ENCODE data around the gene MCL1.
"Not testable (repeated sequence)": the region's sequence is repeated elsewhere in the genome, so short reads cannot be mapped to it uniquely, and the experiment has no call there.

Gene MCL1

DNA sequence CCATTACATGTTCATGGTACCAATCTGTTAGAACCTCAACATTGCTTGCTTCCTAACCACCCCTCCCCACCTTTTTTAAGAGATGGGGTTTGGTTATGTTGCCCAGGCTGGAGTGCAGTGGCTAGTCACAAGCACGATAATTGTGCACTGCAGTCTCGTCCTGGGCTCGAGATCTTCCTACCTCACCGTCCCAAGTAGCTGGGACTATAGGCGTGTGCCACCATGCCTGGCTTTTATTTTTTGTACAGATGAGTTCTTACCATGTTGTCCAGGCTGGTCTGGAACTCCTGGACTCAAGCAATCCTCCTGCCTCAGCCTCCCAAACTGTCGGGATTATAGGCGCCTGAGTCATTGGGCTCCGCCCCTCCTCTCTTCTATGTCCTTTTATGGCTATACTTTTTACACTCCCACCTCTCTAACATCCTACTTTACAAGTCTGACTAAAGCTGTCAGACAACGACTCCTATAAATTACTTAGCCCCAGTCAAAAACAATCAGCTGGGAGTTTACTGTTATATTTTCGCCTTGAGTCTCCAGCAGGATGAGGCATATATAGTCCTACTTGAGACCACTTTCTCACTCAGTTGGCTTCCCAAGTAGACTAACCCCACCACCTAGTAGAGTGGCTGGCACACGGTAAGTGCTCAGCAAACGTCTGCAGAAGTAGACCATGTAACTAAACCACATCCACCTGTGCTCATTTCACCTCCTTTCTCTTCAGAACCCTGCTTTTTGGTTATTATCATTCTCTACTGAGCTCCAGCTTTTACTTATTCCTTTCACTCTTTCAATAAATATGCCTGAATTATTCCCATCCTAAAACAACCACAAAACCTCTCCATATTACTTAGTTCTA, 36.2 kb upstream of the MCL1 start:
- H3K27ac ChIP-seq (ENCODE audit: low read depth, low read length): peak overlapping the region; percentile 51; the same call in 1 of the 2 replicates
- H3K4me3 ChIP-seq (ENCODE audit: low read depth, low read length): no peak overlapping the region
- H3K9ac ChIP-seq (ENCODE audit: low read length): peak overlapping the region; percentile 42
- H3K36me3 ChIP-seq (ENCODE audit: control insufficient read depth, insufficient read depth, low read length): peaks cover 78% of the 10 kb centered on the region
- H3K9me3 ChIP-seq (ENCODE audit: control insufficient read depth, insufficient read depth, low read depth, low read length): no peaks in the 10 kb centered on the region
- peaks cover 6% of the 10 kb centered on the region; the same call in 1 of the 2 replicates for H3K4me1 ChIP-seq (ENCODE audit: control insufficient read depth, insufficient read depth, low read length)
- no peaks in the 10 kb centered on the region for H3K27me3 ChIP-seq (ENCODE audit: control insufficient read depth, insufficient read depth, low read length)

DNA sequence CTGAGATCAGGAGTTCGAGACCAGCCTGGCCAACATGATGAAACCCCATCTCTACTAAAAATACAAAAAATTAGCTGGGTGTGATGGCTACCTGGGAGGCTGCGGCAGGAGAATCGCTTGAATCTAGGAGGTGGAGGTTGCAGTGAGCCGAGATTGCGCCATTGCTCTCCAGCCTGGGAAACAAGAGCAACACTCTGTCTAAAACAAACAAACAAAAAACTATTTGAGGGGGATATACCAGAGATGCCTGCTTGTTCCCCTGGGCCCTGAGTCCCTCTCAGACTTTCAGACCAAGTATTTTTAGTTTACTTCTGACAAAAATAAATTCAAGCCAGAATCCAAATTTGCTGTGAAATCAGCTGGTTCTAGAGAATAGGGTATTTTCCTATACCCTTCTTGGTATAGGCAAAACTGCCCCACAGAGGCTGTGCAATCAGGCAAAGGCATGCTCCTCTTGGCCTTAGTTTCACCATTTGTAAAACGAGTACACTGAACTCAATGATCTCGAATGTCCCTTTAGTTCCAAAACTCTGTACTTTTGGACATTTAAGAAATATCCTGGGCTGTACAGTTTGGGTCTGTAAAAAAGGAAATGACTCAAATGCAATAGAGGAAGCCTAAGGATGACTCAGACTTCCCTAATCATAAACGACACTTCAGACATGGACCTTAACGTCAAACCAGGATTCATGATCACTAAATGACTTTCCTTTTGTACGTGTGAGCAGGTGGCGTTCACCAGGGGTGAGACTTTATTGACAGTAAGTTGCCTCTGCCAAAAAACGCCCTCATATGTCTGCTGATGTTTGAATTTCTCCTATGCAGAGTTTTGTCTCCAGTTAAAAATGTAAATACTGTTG, 33.9 kb upstream of the MCL1 start:
- H3K36me3 ChIP-seq (ENCODE audit: control insufficient read depth, insufficient read depth, low read length): peaks cover 68% of the 10 kb centered on the region
- H3K4me3 ChIP-seq (ENCODE audit: low read depth, low read length): no peak overlapping the region
- H3K4me1 ChIP-seq (ENCODE audit: control insufficient read depth, insufficient read depth, low read length): peaks cover 10% of the 10 kb centered on the region
- H3K27ac ChIP-seq (ENCODE audit: low read depth, low read length): peak overlapping the region; percentile 9; the same call in 1 of the 2 replicates
- no peaks in the 10 kb centered on the region for H3K27me3 ChIP-seq (ENCODE audit: control insufficient read depth, insufficient read depth, low read length)
- H3K9ac ChIP-seq (ENCODE audit: low read length): no peak overlapping the region
- no peaks in the 10 kb centered on the region for H3K9me3 ChIP-seq (ENCODE audit: control insufficient read depth, insufficient read depth, low read depth, low read length)

DNA sequence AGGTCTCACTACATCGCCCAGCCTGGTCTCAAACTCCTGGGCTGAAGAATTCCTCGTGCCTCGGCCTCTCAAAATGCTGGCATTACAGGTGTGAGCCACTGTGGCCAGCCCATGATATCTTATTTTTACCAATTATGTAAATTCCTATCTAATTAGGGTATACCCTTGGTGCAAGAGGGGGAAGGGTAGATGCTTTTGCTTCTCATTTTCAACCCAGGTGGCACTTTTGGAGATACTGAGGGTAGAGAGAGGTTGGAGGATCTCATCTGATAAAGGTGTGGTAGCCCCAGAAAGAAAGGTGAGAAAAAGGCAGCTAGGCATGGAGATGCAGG, 32.6 kb upstream of the MCL1 start:
- no peaks in the 10 kb centered on the region for H3K9me3 ChIP-seq (ENCODE audit: control insufficient read depth, insufficient read depth, low read depth, low read length)
- H3K4me3 ChIP-seq (ENCODE audit: low read depth, low read length): no peak overlapping the region
- H3K4me1 ChIP-seq (ENCODE audit: control insufficient read depth, insufficient read depth, low read length): peaks cover 10% of the 10 kb centered on the region
- peaks cover 56% of the 10 kb centered on the region for H3K36me3 ChIP-seq (ENCODE audit: control insufficient read depth, insufficient read depth, low read length)
- no peaks in the 10 kb centered on the region for H3K27me3 ChIP-seq (ENCODE audit: control insufficient read depth, insufficient read depth, low read length)
- no peak overlapping the region for H3K9ac ChIP-seq (ENCODE audit: low read length)
- no peak overlapping the region; the same call in 1 of the 2 replicates for H3K27ac ChIP-seq (ENCODE audit: low read depth, low read length)

DNA sequence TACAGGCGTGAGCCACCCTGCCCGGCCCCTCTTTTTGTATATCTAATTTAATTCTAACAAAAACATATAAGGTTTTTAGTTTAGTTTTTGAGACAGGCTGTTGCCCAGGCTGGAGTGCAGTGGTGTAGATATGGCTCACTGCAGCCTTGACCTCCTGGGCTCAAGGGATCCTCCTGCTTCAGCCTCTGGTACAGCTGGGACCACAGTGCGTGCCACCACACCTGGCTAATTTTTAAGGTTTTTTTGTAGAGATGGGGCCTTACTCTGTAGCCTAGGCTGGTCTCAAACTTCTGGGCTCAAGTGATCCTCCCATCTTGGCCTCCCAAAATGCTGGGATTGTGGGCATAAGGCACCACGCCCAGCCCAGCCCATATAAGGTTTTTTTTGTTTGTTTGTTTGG, 31.2 kb upstream of the MCL1 start:
- Histone ChIP-seq H3K27ac (ENCODE audit: low read depth, low read length) (no peak overlapping the region), H3K9ac (ENCODE audit: low read length) (no peak overlapping the region), H3K9me3 (ENCODE audit: control insufficient read depth, insufficient read depth, low read depth, low read length) (no peaks in the 10 kb centered on the region), H3K4me3 (ENCODE audit: low read depth, low read length) (no peak overlapping the region), H3K27me3 (ENCODE audit: control insufficient read depth, insufficient read depth, low read length) (no peaks in the 10 kb centered on the region), H3K36me3 (ENCODE audit: control insufficient read depth, insufficient read depth, low read length) (peaks cover 44% of the 10 kb centered on the region), H3K4me1 (ENCODE audit: control insufficient read depth, insufficient read depth, low read length) (peaks cover 10% of the 10 kb centered on the region)

DNA sequence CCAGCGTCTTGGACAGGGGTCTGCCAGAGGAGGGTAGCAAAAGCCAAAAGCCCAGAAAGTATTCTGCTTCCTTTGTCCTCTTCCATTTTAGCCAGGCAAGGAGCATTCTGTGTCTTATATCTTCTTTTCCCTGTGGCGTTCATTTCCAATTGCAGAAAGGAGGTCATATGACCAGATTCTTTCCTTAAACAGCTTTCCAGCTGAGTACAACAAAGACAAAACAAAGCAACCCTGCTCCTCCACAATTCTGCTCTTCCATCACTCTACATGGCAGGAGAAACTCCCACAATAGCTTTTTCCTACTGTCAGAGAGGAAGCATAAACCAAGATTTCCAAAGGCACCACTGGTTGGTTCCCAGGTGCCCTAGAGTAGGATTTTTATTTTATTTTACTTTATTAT, 30.3 kb upstream of the MCL1 start:
- no peak overlapping the region for H3K4me3 ChIP-seq (ENCODE audit: low read depth, low read length)
- no peak overlapping the region for H3K9ac ChIP-seq (ENCODE audit: low read length)
- peaks cover 36% of the 10 kb centered on the region for H3K36me3 ChIP-seq (ENCODE audit: control insufficient read depth, insufficient read depth, low read length)
- peak overlapping the region; percentile 58; the same call in 1 of the 2 replicates for H3K27ac ChIP-seq (ENCODE audit: low read depth, low read length)
- no peaks in the 10 kb centered on the region for H3K9me3 ChIP-seq (ENCODE audit: control insufficient read depth, insufficient read depth, low read depth, low read length)
- peaks cover 10% of the 10 kb centered on the region for H3K4me1 ChIP-seq (ENCODE audit: control insufficient read depth, insufficient read depth, low read length)
- H3K27me3 ChIP-seq (ENCODE audit: control insufficient read depth, insufficient read depth, low read length): no peaks in the 10 kb centered on the region

DNA sequence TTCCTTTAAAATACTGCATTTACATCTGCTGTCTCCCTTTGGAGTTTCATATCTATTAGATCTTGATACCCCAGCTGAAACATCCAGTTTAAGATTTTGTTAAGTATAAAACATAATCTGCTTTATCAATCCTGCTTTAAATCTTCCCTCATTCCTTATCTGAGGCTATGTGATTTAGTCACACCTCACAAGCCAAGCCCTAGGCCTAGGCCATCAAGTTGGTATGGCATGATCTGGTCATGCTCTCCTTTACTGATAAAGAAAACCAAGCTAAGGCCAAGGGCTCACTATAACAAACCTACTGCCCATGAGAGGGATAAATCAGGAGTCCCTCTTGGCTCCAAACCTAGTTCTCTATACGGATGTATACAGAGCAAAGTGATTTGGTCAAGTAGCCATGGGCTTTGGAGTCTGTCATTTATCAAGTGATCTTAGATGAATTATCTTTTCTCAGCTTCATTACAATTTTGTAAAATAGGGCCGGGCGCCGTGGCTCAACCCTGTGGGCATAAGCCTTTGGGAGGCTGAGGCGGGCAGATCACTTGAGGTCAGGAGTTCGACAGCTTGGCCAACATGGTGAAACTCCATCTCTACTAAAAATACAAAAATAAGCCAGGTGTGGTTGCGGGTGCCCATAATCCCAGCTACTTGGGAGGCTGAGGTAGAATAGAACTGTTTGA, 27.2 kb upstream of the MCL1 start:
- Histone ChIP-seq H3K4me1 (ENCODE audit: control insufficient read depth, insufficient read depth, low read length) (peaks cover 22% of the 10 kb centered on the region), H3K9me3 (ENCODE audit: control insufficient read depth, insufficient read depth, low read depth, low read length) (no peaks in the 10 kb centered on the region), H3K27me3 (ENCODE audit: control insufficient read depth, insufficient read depth, low read length) (no peaks in the 10 kb centered on the region), H3K9ac (ENCODE audit: low read length) (no peak overlapping the region), H3K4me3 (ENCODE audit: low read depth, low read length) (no peak overlapping the region), H3K36me3 (ENCODE audit: control insufficient read depth, insufficient read depth, low read length) (peaks cover 21% of the 10 kb centered on the region), H3K27ac (ENCODE audit: low read depth, low read length) (no peak overlapping the region)

DNA sequence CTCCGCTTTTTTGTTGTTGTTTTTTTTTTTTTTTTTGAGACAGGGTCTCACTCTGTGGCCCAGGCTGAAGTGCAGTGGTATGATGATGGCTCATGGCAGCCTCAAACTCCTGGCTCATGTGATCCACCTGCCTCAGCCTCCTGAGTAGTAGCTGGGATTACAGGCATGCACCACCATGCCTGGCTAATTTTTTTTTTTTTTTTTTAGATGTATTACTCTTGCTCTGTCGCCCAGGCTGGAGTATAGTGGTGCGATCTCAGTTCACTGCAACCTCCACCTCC, 26.0 kb upstream of the MCL1 start:
- peak overlapping the region; percentile 74 for H3K9ac ChIP-seq (ENCODE audit: low read length)
- peak overlapping the region; percentile 95; the same call in 1 of the 2 replicates for H3K27ac ChIP-seq (ENCODE audit: low read depth, low read length)
- H3K36me3 ChIP-seq (ENCODE audit: control insufficient read depth, insufficient read depth, low read length): peaks cover 16% of the 10 kb centered on the region
- not testable (repeated sequence) for H3K27me3 ChIP-seq (ENCODE audit: control insufficient read depth, insufficient read depth, low read length); H3K9me3 ChIP-seq (ENCODE audit: control insufficient read depth, insufficient read depth, low read depth, low read length); H3K4me3 ChIP-seq (ENCODE audit: low read depth, low read length)
- H3K4me1 ChIP-seq (ENCODE audit: control insufficient read depth, insufficient read depth, low read length): peaks cover 20% of the 10 kb centered on the region

DNA sequence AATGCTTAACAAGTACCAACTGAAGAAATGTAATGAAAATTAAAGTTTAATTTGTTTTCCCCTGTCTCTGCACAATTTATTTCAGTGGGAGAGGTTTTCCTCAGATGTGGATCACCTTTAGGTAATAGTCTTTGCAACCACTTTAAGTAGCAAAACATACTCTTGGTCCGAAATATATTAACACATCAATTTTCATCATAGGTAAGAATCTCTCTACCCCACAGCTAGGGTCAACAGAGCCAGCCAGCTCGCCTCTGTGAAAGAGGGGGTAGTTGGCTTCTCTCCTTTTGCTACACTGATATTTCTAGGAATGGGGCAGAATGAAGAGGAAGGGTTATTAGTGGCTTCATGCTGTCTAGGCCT, 24.8 kb upstream of the MCL1 start:
- H3K9ac ChIP-seq (ENCODE audit: low read length): peak overlapping the region; percentile 74
- no peaks in the 10 kb centered on the region for H3K27me3 ChIP-seq (ENCODE audit: control insufficient read depth, insufficient read depth, low read length)
- H3K27ac ChIP-seq (ENCODE audit: low read depth, low read length): peak overlapping the region; percentile 95
- H3K4me1 ChIP-seq (ENCODE audit: control insufficient read depth, insufficient read depth, low read length): peaks cover 16% of the 10 kb centered on the region
- no peaks in the 10 kb centered on the region for H3K9me3 ChIP-seq (ENCODE audit: control insufficient read depth, insufficient read depth, low read depth, low read length)
- H3K4me3 ChIP-seq (ENCODE audit: low read depth, low read length): peak overlapping the region; percentile 36; the same call in 1 of the 2 replicates
- peaks cover 10% of the 10 kb centered on the region for H3K36me3 ChIP-seq (ENCODE audit: control insufficient read depth, insufficient read depth, low read length)

DNA sequence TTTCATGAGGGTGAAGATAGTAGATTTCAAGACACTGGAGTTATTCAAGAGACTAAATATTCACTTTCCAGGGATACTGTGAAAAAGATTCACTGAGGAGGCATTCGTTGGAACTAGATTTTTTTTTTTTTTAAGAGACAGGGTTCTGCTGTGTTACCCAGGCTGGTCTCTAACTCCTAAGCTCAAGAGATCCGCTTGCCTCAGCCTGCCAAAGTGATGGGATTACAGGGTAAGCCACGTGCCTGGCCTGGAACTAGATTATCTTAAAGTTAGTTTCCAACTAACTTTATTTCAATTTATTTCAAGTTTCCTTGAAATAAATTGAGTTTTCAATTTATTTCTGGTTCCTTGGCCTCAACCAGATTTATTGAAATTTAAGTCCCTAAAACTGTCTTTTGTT, 24.3 kb upstream of the MCL1 start:
- Histone ChIP-seq H3K9me3 (ENCODE audit: control insufficient read depth, insufficient read depth, low read depth, low read length) (no peaks in the 10 kb centered on the region), H3K9ac (ENCODE audit: low read length) (peak overlapping the region; percentile 74), H3K27ac (ENCODE audit: low read depth, low read length) (peak overlapping the region; percentile 95), H3K4me3 (ENCODE audit: low read depth, low read length) (no peak overlapping the region), H3K4me1 (ENCODE audit: control insufficient read depth, insufficient read depth, low read length) (peaks cover 16% of the 10 kb centered on the region), H3K27me3 (ENCODE audit: control insufficient read depth, insufficient read depth, low read length) (no peaks in the 10 kb centered on the region), H3K36me3 (ENCODE audit: control insufficient read depth, insufficient read depth, low read length) (peaks cover 8% of the 10 kb centered on the region)

DNA sequence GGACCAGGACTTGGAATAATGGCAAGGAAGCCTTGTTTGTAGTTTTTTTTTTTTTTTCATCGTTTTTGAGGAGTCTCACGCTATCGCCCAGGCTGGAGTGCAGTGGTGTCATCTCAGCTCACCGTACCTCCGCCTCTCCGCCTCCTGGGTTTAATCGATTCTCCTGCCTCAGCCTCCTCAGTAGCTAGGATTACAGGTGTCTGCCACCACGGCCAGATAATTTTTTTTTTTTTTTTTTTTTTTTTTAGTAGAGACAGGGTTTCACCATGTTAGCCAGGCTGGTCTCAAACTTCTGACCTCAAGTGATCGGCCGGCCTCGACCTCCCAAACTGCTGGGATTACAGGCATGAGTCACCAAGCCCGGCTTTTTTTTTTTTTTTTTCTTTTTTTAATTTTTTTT, 23.0 kb upstream of the MCL1 start:
- H3K9me3 ChIP-seq (ENCODE audit: control insufficient read depth, insufficient read depth, low read depth, low read length); H3K4me3 ChIP-seq (ENCODE audit: low read depth, low read length); H3K27ac ChIP-seq (ENCODE audit: low read depth, low read length); H3K27me3 ChIP-seq (ENCODE audit: control insufficient read depth, insufficient read depth, low read length); H3K9ac ChIP-seq (ENCODE audit: low read length); H3K36me3 ChIP-seq (ENCODE audit: control insufficient read depth, insufficient read depth, low read length): not testable (repeated sequence)
- peaks cover 16% of the 10 kb centered on the region for H3K4me1 ChIP-seq (ENCODE audit: control insufficient read depth, insufficient read depth, low read length)

DNA sequence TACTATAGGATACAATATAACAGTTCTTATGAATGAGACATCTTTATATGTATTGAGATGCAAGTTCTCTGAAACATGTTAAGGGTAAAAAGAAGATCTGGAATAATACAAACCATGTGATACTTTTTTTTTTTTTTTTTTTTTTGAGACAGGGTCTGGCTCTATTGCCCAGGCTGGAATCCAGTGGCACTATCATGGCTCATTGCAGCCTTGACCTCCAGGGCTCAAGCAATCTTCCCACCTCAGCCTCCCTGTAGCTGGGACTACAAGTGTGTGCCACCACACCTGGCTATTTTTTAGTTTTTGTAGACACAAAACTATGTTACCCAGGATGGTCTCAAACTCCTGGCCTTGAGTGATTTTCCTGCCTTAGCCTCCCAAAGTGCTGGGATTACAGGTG, 22.1 kb upstream of the MCL1 start:
- no peaks in the 10 kb centered on the region for H3K9me3 ChIP-seq (ENCODE audit: control insufficient read depth, insufficient read depth, low read depth, low read length)
- H3K4me3 ChIP-seq (ENCODE audit: low read depth, low read length): no peak overlapping the region
- no peaks in the 10 kb centered on the region for H3K27me3 ChIP-seq (ENCODE audit: control insufficient read depth, insufficient read depth, low read length)
- H3K9ac ChIP-seq (ENCODE audit: low read length): no peak overlapping the region
- H3K36me3 ChIP-seq (ENCODE audit: control insufficient read depth, insufficient read depth, low read length): peaks cover 8% of the 10 kb centered on the region
- H3K27ac ChIP-seq (ENCODE audit: low read depth, low read length): no peak overlapping the region
- H3K4me1 ChIP-seq (ENCODE audit: control insufficient read depth, insufficient read depth, low read length): peaks cover 16% of the 10 kb centered on the region
